Osteoblast (primary cell): ENCODE data around the gene GPR62. TPM values are rescaled to one million over a fixed set of nuclear protein-coding genes. Genes with fewer than 3 reads are reported as not detected.

ENCODE experiments used
- DNase-seq: peaks from one replicate; pipeline ENCODE4 v3.0.0; 2011; ENCODE audit warnings: low spot score, mixed read lengths; ENCODE audit not compliant: insufficient read length; ENCODE audit errors: missing footprints
- H2AFZ ChIP-seq: 2 replicates; pipeline ENCODE4 v1.6.0; 2011; ENCODE audit warnings: mild to moderate bottlenecking, low read length
- H3K27ac ChIP-seq: 2 replicates; pipeline ENCODE4 v1.5.1; 2011; ENCODE audit warnings: mild to moderate bottlenecking, low read depth, low read length, moderate library complexity
- H3K27me3 ChIP-seq: 2 replicates; pipeline ENCODE4 v1.6.0; 2012; ENCODE audit warnings: mild to moderate bottlenecking, control low read depth, inconsistent platforms, low read length, moderate library complexity; ENCODE audit not compliant: insufficient read depth
- H3K36me3 ChIP-seq: 2 replicates; pipeline ENCODE4 v1.5.1; 2011; ENCODE audit warnings: mild to moderate bottlenecking, low read length, control low read depth, moderate library complexity; ENCODE audit not compliant: insufficient read depth
- H3K4me1 ChIP-seq: 2 replicates; pipeline ENCODE4 v1.5.1; 2011; ENCODE audit warnings: mild to moderate bottlenecking, low read length, control low read depth, moderate library complexity; ENCODE audit not compliant: insufficient read depth
- H3K4me2 ChIP-seq: 2 replicates; pipeline ENCODE4 v1.6.0; 2011; ENCODE audit warnings: mild to moderate bottlenecking, low read length; ENCODE audit not compliant: insufficient read depth
- H3K4me3 ChIP-seq: fragments of 200-600 bp; sonication (generic); 3 replicates; pipeline ENCODE4 v1.5.1; 2012; ENCODE audit warnings: mild to moderate bottlenecking, low read length, inconsistent platforms; ENCODE audit not compliant: insufficient read depth
- H3K79me2 ChIP-seq: 2 replicates; pipeline ENCODE4 v1.6.0; 2012; ENCODE audit warnings: mild to moderate bottlenecking, low read length, control low read depth, inconsistent platforms; ENCODE audit not compliant: insufficient read depth
- H3K9me3 ChIP-seq: 2 replicates; pipeline ENCODE4 v1.5.1; 2011; ENCODE audit warnings: low read depth, low read length, control low read depth
- H4K20me1 ChIP-seq: 2 replicates; pipeline ENCODE4 v1.6.0; 2012; ENCODE audit warnings: mild to moderate bottlenecking, low read length, control low read depth; ENCODE audit not compliant: insufficient read depth
- total RNA-seq: library from RNA; depleted of rRNA; stranded (reverse); fragments of >200 nt; gene quantifications from 2 replicates; pipeline ENCODE4 v1.2.3, GENCODE V29; 2012
- TF ChIP-seq, protein P1 (sequence below): IDR thresholded peaks from 2 replicates; pipeline ENCODE4 v1.5.1; 2011; ENCODE audit warnings: mild to moderate bottlenecking, low read depth, low read length, moderate library complexity; ENCODE audit errors: extremely low read depth

GPR62 gene
- total RNA-seq, 1 donor: not detected

DNA sequence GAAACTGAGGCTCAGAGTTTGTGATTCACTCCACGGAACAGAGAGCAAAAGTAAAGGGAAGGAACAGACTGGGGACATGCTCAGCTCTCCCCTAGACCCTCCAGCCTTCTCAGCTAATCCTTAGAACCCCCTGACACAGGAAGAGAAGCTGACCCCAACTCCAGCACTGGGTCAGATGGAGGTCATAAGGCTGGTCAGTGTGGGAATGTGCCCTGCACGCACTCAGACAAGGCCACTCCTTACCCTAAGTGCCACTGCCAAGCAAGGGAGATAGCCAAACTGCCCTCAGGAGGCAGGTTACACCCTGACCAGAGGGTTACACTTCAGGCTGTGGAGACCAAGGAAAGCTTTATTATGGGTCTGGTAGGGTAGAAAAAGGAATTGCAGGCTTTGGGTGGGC lies 39.3 kb downstream of the GPR62 start:
- H3K27ac ChIP-seq: peak overlapping the region; percentile 95
- peaks cover 17% of the 10 kb centered on the region for H4K20me1 ChIP-seq
- TF ChIP-seq, protein P1, sequence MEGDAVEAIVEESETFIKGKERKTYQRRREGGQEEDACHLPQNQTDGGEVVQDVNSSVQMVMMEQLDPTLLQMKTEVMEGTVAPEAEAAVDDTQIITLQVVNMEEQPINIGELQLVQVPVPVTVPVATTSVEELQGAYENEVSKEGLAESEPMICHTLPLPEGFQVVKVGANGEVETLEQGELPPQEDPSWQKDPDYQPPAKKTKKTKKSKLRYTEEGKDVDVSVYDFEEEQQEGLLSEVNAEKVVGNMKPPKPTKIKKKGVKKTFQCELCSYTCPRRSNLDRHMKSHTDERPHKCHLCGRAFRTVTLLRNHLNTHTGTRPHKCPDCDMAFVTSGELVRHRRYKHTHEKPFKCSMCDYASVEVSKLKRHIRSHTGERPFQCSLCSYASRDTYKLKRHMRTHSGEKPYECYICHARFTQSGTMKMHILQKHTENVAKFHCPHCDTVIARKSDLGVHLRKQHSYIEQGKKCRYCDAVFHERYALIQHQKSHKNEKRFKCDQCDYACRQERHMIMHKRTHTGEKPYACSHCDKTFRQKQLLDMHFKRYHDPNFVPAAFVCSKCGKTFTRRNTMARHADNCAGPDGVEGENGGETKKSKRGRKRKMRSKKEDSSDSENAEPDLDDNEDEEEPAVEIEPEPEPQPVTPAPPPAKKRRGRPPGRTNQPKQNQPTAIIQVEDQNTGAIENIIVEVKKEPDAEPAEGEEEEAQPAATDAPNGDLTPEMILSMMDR: no peak
- H2AFZ ChIP-seq: no peak overlapping the region
- H3K9me3 ChIP-seq: no peaks in the 10 kb centered on the region
- H3K27me3 ChIP-seq: peaks cover 5% of the 10 kb centered on the region
- peaks cover 29% of the 10 kb centered on the region for H3K79me2 ChIP-seq
- H3K36me3 ChIP-seq: peaks cover 32% of the 10 kb centered on the region
- DNase-seq: no peak
- peaks cover 16% of the 10 kb centered on the region for H3K4me1 ChIP-seq
- peak overlapping the region; percentile 99 for H3K4me2 ChIP-seq
- peak overlapping the region; percentile 100 for H3K4me3 ChIP-seq

DNA sequence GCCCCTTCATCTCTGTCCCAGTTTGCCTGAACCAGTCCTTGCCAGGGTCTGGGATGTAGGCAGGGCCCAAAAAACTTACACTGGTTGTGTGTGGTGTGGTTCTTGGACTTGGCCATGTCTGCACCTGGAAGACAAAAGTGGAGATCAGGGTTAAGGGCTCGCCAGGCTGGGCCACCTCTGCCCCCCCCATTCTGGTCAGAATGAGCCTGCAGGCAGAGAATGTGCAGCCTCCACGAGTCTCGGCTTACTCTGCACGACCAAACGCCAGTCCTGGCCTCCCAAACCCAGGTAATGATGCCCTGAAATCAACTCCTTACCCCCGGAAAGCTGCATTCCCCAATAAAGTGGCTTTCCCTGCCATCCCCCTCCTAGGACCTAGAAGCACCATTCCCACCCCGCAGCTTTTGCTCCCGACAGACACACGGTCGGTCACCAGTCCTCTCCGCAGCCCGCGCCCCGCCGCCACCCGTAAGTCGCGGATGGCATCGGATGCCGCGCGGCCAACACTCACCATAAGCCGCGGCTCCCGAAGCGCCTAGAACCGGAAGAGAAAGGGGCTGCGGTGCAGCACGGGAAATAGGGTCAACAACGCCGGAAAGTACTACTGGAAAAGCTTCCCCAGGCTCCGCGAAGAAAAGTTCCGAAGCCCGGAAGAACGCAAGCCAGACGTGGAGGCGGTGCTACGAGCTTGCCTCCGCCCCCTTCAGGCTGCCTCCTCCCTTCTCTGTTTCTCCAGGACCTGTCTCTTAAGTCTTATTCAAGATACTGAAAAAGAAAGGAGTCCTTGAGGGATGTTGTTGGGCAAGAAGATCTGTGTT lies 40.4 kb downstream of the GPR62 start, which contains the start of gene RPL29:
RPL29 (minus strand) TSS at position 550 of the 818 bp plus-strand sequence; CDS start at position 116, 434 bp downstream.
- H3K36me3 ChIP-seq: peaks cover 32% of the 10 kb centered on the region
- H3K79me2 ChIP-seq: peaks cover 29% of the 10 kb centered on the region
- peak within 1 kb of the TSS; percentile 95 for H3K27ac ChIP-seq
- peak within 1 kb of the TSS; percentile 78 for H2AFZ ChIP-seq
- H3K4me1 ChIP-seq: peaks cover 16% of the 10 kb centered on the region
- peaks cover 5% of the 10 kb centered on the region for H3K27me3 ChIP-seq
- H3K4me2 ChIP-seq: peak within 1 kb of the TSS; percentile 99
- DNase-seq: peak; percentile 98
- peaks cover 15% of the 10 kb centered on the region for H4K20me1 ChIP-seq
- no peaks in the 10 kb centered on the region for H3K9me3 ChIP-seq
- peak within 1 kb of the TSS; percentile 100 for H3K4me3 ChIP-seq
- TF ChIP-seq, protein P1: no peak

DNA sequence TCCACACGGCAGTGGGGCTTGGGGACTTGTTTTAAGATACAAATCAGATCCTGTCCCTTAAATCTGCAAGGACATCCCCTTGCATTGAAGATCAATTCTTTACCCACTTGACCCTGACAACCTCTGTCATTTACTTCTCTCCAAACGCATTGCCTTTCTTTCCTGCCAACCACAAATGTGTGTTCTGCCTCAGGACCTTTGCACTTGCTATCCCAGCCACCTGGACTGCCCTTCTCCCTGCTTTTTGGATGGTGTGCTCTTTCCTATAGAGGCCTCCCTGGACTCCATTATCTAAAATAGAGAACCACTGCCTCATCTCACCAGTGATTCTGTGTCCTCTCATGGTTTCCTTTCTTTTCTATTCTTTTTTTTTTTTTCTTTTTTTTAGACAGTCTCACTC lies 42.0 kb downstream of the GPR62 start:
- peaks cover 5% of the 10 kb centered on the region for H3K27me3 ChIP-seq
- peaks cover 26% of the 10 kb centered on the region for H3K79me2 ChIP-seq
- H3K27ac ChIP-seq: no peak overlapping the region
- H3K9me3 ChIP-seq: no peaks in the 10 kb centered on the region
- peaks cover 23% of the 10 kb centered on the region for H3K36me3 ChIP-seq
- no peak for DNase-seq
- no peak overlapping the region for H3K4me2 ChIP-seq
- H4K20me1 ChIP-seq: peaks cover 15% of the 10 kb centered on the region
- TF ChIP-seq, protein P1: no peak
- H3K4me1 ChIP-seq: peaks cover 16% of the 10 kb centered on the region
- no peak overlapping the region for H3K4me3 ChIP-seq
- no peak overlapping the region for H2AFZ ChIP-seq

DNA sequence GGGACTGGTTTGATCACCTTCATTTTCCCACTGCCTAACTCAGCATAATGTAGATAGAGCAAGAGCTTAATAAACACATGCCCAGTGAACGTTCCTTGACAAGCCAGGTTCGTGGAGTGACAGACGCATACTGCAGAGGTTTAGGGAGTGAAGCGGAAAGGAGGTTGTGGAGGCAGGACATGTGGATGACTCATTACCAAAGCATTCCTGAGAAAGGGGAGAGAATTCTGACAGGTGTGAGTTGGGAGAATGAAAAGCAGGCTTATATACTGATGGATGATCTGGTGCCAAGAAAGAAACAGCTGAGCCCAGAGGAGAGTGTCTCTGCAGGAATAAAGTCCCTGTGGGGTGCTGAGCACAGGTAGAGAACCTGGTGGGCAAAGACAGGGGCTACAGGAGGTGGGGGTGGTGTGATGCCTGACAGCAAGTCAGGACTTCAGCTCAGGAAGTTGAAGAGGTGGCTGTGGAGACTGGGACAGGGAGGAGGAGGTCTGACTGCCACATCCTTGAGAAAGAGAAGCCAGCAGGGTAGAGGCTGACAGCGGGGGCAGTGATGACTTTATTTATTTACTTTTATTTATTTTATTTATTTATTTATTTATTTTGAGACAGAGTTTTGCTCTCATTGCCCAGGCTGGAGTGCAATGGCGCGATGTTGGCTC lies 42.9 kb downstream of the GPR62 start:
- Histone ChIP-seq H3K27me3 (peaks cover 5% of the 10 kb centered on the region), H2AFZ (no peak overlapping the region)
- DNase-seq: peak; percentile 49

More for the DNA sequence above, 42.9 kb downstream of the GPR62 start:
- H4K20me1 ChIP-seq: peaks cover 13% of the 10 kb centered on the region
- TF ChIP-seq, protein P1: no peak
- H3K4me2 ChIP-seq: no peak overlapping the region
- H3K4me1 ChIP-seq: peaks cover 12% of the 10 kb centered on the region
- no peak overlapping the region for H3K27ac ChIP-seq
- H3K79me2 ChIP-seq: peaks cover 19% of the 10 kb centered on the region
- H3K4me3 ChIP-seq: no peak overlapping the region
- H3K36me3 ChIP-seq: peaks cover 14% of the 10 kb centered on the region
- H3K9me3 ChIP-seq: no peaks in the 10 kb centered on the region
